HepG2 (cell line): ENCODE data around the gene NEK6. TPM values are rescaled to one million over a fixed set of nuclear protein-coding genes. Genes with fewer than 3 reads are reported as not detected.
A peak's percentile ranks its signal among the peaks of the same experiment; 100 is the strongest.

Experiments used
- AKAP8 ChIP-seq: sonication (generic); formaldehyde crosslinking; IDR thresholded peaks from 2 replicates; pipeline ENCODE4 v1.5.1; 2020; ENCODE audit warnings: mild to moderate bottlenecking, missing genetic modification reagents
- FOXA1 ChIP-seq, 2 experiments: fragments of 450-650 bp in 1 of 2; sonication (generic) in 1 of 2; formaldehyde crosslinking in 1 of 2; IDR thresholded peaks; 2 replicates each; pipeline versions ENCODE4 v1.4.0 to v1.6.1; 2016 to 2020; ENCODE audit warnings: missing genetic modification reagents in 1 of 2
- KMT2A ChIP-seq: sonication (generic); formaldehyde crosslinking; IDR thresholded peaks from 2 replicates; pipeline ENCODE4 v1.4.0; 2020; ENCODE audit warnings: missing genetic modification reagents
- NFKB2 ChIP-seq: sonication (generic); formaldehyde crosslinking; IDR thresholded peaks from 2 replicates; pipeline ENCODE4 v1.4.0; 2020; ENCODE audit warnings: missing genetic modification reagents, borderline replicate concordance
- RBM22 ChIP-seq: fragments of 200-400 bp; formaldehyde crosslinking; optimal IDR thresholded peaks from 2 replicates; pipeline ENCODE3; 2017; ENCODE audit warnings: mild to moderate bottlenecking, low read length, moderate library complexity
- SAFB2 ChIP-seq: sonication (generic); formaldehyde crosslinking; IDR thresholded peaks from 2 replicates; pipeline ENCODE4 v1.5.1; 2020; ENCODE audit warnings: missing genetic modification reagents, low read depth, mild to moderate bottlenecking, borderline replicate concordance
- SOX6 ChIP-seq, 2 experiments: fragments of 450-650 bp in 1 of 2; sonication (generic) in 1 of 2; formaldehyde crosslinking in 1 of 2; IDR thresholded peaks; 2 replicates each; pipeline versions ENCODE4 v1.4.0 to v1.6.1; 2017 to 2020; ENCODE audit warnings: antibody characterized with exemption in 1 of 2, mild to moderate bottlenecking in 1 of 2, missing genetic modification reagents in 1 of 2
- SP4 ChIP-seq: sonication (generic); formaldehyde crosslinking; IDR thresholded peaks from 2 replicates; pipeline ENCODE4 v1.8.1; 2023; ENCODE audit warnings: mild to moderate bottlenecking, missing genetic modification reagents
- ZMYM4 ChIP-seq: sonication (generic); formaldehyde crosslinking; IDR thresholded peaks from 2 replicates; pipeline ENCODE4 v1.8.1; 2023; ENCODE audit warnings: mild to moderate bottlenecking, missing genetic modification reagents
- ZNF530 ChIP-seq: sonication (generic); formaldehyde crosslinking; IDR thresholded peaks from 2 replicates; pipeline ENCODE4 v1.5.0; 2020; ENCODE audit warnings: low read depth, mild to moderate bottlenecking, missing genetic modification reagents
- ZSCAN22 ChIP-seq: sonication (generic); formaldehyde crosslinking; IDR thresholded peaks from 2 replicates; pipeline ENCODE4 v1.4.0; 2020; ENCODE audit warnings: mild to moderate bottlenecking, missing genetic modification reagents
- polyA plus RNA-seq, 8 experiments: library from polyadenylated mRNA; depleted of rRNA in 3 of 8; stranded (reverse) in 7 of 8; unstranded in 1 of 8; fragments of >200 nt; fragmentation: Illumina TruSeq in 4 of 8; extraction: Trizol in 4 of 8; gene quantifications; 2 replicates each; pipeline versions ENCODE4 v1.2.1 to v1.2.3, GENCODE V29; 2011 to 2016; ENCODE audit warnings: low read depth in 4 of 8, missing spikeins in 1 of 8, mixed read lengths in 1 of 8; ENCODE audit not compliant: insufficient read depth in 1 of 8
- total RNA-seq, 5 experiments: library from RNA; depleted of rRNA; stranded (reverse); fragments of >200 nt; fragmentation: Illumina TruSeq; extraction: Trizol; gene quantifications; 2 replicates each; pipeline ENCODE4 v1.2.3, GENCODE V29; 2016; ENCODE audit warnings: low read depth in 1 of 5
- TF ChIP-seq, protein P1 (sequence below): sonication (generic); formaldehyde crosslinking; IDR thresholded peaks from 2 replicates; pipeline ENCODE4 v1.4.0; 2020; ENCODE audit warnings: missing genetic modification reagents, borderline replicate concordance

The NEK6 gene
- total and polyA plus RNA-seq, 2 of the 13 experiments (the other 11 are each of a cell fraction or from before 2014, with no cell fraction given) = 30.4 to 119 TPM

GRCh38 chr9:124350494-124351263 is 92.9 kb downstream of the NEK6 start (continued):
- TF ChIP-seq SOX6 (IDR thresholded peaks at IDR 0.05) (no peak), SOX6 (CRISPR knock-in tag; IDR thresholded peaks at IDR 0.05) (peak; percentile 54; the same call in 1 of the 2 replicates), ZNF530 (no peak), FOXA1 (IDR thresholded peaks at IDR 0.05) (no peak), FOXA1 (CRISPR knock-in tag; IDR thresholded peaks at IDR 0.05) (peak; percentile 65; the same call in 1 of the 2 replicates), NFKB2 (no peak), ZSCAN22 (no peak), SP4 (CRISPR knock-in tag) (no peak), RBM22 (peak; percentile 94), ZMYM4 (CRISPR knock-in tag) (peak; percentile 34; the same call in 1 of the 2 replicates), AKAP8 (0 out of 2 replicates have a peak, but pooled peaks have one; percentile 49), KMT2A (no peak), SAFB2 (0 out of 2 replicates have a peak, but pooled peaks have one; percentile 58)
- TF ChIP-seq, protein P1, sequence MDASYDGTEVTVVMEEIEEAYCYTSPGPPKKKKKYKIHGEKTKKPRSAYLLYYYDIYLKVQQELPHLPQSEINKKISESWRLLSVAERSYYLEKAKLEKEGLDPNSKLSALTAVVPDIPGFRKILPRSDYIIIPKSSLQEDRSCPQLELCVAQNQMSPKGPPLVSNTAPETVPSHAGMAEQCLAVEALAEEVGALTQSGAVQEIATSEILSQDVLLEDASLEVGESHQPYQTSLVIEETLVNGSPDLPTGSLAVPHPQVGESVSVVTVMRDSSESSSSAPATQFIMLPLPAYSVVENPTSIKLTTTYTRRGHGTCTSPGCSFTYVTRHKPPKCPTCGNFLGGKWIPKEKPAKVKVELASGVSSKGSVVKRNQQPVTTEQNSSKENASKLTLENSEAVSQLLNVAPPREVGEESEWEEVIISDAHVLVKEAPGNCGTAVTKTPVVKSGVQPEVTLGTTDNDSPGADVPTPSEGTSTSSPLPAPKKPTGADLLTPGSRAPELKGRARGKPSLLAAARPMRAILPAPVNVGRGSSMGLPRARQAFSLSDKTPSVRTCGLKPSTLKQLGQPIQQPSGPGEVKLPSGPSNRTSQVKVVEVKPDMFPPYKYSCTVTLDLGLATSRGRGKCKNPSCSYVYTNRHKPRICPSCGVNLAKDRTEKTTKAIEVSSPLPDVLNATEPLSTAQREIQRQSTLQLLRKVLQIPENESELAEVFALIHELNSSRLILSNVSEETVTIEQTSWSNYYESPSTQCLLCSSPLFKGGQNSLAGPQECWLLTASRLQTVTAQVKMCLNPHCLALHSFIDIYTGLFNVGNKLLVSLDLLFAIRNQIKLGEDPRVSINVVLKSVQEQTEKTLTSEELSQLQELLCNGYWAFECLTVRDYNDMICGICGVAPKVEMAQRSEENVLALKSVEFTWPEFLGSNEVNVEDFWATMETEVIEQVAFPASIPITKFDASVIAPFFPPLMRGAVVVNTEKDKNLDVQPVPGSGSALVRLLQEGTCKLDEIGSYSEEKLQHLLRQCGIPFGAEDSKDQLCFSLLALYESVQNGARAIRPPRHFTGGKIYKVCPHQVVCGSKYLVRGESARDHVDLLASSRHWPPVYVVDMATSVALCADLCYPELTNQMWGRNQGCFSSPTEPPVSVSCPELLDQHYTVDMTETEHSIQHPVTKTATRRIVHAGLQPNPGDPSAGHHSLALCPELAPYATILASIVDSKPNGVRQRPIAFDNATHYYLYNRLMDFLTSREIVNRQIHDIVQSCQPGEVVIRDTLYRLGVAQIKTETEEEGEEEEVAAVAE = no peak
- TF ChIP-seq, all 625 proteins: peak for 49
